ENCODE measurements around the gene SGCD. TPM values are rescaled to one million over a fixed set of nuclear protein-coding genes. Genes with fewer than 3 reads are reported as not detected.

Gene SGCD
- total RNA-seq, 2 experiments from 2014 or later = not detected

- TF ChIP-seq, protein P1, sequence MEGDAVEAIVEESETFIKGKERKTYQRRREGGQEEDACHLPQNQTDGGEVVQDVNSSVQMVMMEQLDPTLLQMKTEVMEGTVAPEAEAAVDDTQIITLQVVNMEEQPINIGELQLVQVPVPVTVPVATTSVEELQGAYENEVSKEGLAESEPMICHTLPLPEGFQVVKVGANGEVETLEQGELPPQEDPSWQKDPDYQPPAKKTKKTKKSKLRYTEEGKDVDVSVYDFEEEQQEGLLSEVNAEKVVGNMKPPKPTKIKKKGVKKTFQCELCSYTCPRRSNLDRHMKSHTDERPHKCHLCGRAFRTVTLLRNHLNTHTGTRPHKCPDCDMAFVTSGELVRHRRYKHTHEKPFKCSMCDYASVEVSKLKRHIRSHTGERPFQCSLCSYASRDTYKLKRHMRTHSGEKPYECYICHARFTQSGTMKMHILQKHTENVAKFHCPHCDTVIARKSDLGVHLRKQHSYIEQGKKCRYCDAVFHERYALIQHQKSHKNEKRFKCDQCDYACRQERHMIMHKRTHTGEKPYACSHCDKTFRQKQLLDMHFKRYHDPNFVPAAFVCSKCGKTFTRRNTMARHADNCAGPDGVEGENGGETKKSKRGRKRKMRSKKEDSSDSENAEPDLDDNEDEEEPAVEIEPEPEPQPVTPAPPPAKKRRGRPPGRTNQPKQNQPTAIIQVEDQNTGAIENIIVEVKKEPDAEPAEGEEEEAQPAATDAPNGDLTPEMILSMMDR (IDR thresholded peaks at IDR 0.05) = no peak
- POLR2A ChIA-PET = no interaction called here
- Mint-ChIP-seq H3K36me3 (ENCODE audit: low read depth) (no peaks in the 10 kb centered on the region), H3K27me3 (peaks cover 38% of the 10 kb centered on the region), H3K27ac (no peak overlapping the region), H3K4me3 (no peak overlapping the region), H3K4me1 (ENCODE audit: low read depth) (no peaks in the 10 kb centered on the region), H3K9me3 (no peaks in the 10 kb centered on the region)
- ATAC-seq (ENCODE audit: poor library complexity) (no peak), DNase-seq (no peak)
- H3K27ac ChIP-seq (ENCODE audit: low read depth in 1 of 2, low read length in 2 of 2) = no peak overlapping the region
- CTCF ChIA-PET = no interaction called here
- no peaks in the 10 kb centered on the region for H3K36me3 ChIP-seq (ENCODE audit: insufficient read depth, low read length)
- no peaks in the 10 kb centered on the region for H3K4me1 ChIP-seq (ENCODE audit: insufficient read depth, low read length)
- H3K27me3 ChIP-seq (ENCODE audit: control insufficient read depth in 1 of 2, insufficient read depth in 2 of 2, low read length in 2 of 2) = peaks cover 0 to 8% of the 10 kb centered on the region in 2 experiments
- no peak overlapping the region for H3K4me3 ChIP-seq (ENCODE audit: low read length)
- no peaks in the 10 kb centered on the region for H3K9me3 ChIP-seq (ENCODE audit: control insufficient read depth in 1 of 2, insufficient read depth in 1 of 2, low read length in 2 of 2)
- intact Hi-C loops (cut with DNase I, micrococcal nuclease) = no loop called here
Measured at GRCh38 chr5:156594406-156594805, 267.4 kb downstream of the SGCD start.

GRCh38 chr5:156595132-156595787, 268.3 kb downstream of the SGCD start:
- H3K9me3 Mint-ChIP-seq = no peaks in the 10 kb centered on the region
- no peak overlapping the region for H3K4me3 Mint-ChIP-seq
- no peaks in the 10 kb centered on the region for H3K4me1 Mint-ChIP-seq (ENCODE audit: low read depth)
- intact Hi-C loops (cut with DNase I, micrococcal nuclease) = no loop called here
- no peaks in the 10 kb centered on the region for H3K36me3 ChIP-seq (ENCODE audit: insufficient read depth, low read length)
- H3K27me3 Mint-ChIP-seq = peaks cover 38% of the 10 kb centered on the region
- peaks cover 0 to 8% of the 10 kb centered on the region in 2 experiments for H3K27me3 ChIP-seq (ENCODE audit: control insufficient read depth in 1 of 2, insufficient read depth in 2 of 2, low read length in 2 of 2)
- H3K4me3 ChIP-seq (ENCODE audit: low read length) = no peak overlapping the region
- ATAC-seq (ENCODE audit: poor library complexity) (no peak), DNase-seq (no peak)
- POLR2A ChIA-PET = no interaction called here
- H3K4me1 ChIP-seq (ENCODE audit: insufficient read depth, low read length) = no peaks in the 10 kb centered on the region
- H3K9me3 ChIP-seq (ENCODE audit: control insufficient read depth in 1 of 2, insufficient read depth in 1 of 2, low read length in 2 of 2) = no peaks in the 10 kb centered on the region
- CTCF ChIA-PET = no interaction called here
- H3K36me3 Mint-ChIP-seq (ENCODE audit: low read depth) = no peaks in the 10 kb centered on the region
- TF ChIP-seq, protein P1 (IDR thresholded peaks at IDR 0.05) = no peak
- no peak overlapping the region for H3K27ac ChIP-seq (ENCODE audit: low read depth in 1 of 2, low read length in 2 of 2)
- no peak overlapping the region for H3K27ac Mint-ChIP-seq

- Histone ChIP-seq H3K4me3 (ENCODE audit: low read length) (no peak overlapping the region), H3K4me1 (ENCODE audit: insufficient read depth, low read length) (no peaks in the 10 kb centered on the region), H3K27me3 (ENCODE audit: control insufficient read depth in 1 of 2, insufficient read depth in 2 of 2, low read length in 2 of 2) (peaks cover 0 to 2% of the 10 kb centered on the region in 2 experiments), H3K9me3 (ENCODE audit: control insufficient read depth in 1 of 2, insufficient read depth in 1 of 2, low read length in 2 of 2) (peaks cover 6 to 11% of the 10 kb centered on the region in 2 experiments), H3K27ac (ENCODE audit: low read depth in 1 of 2, low read length in 2 of 2) (no peak overlapping the region), H3K36me3 (ENCODE audit: insufficient read depth, low read length) (no peaks in the 10 kb centered on the region)
- TF ChIP-seq, protein P1 (IDR thresholded peaks at IDR 0.05) = no peak
- H3K27me3 Mint-ChIP-seq = peaks cover 21% of the 10 kb centered on the region
- ATAC-seq (ENCODE audit: poor library complexity) (no peak), DNase-seq (no peak)
- no peak overlapping the region for H3K4me3 Mint-ChIP-seq
- peaks cover 8% of the 10 kb centered on the region for H3K9me3 Mint-ChIP-seq
- POLR2A ChIA-PET = no interaction called here
- no peaks in the 10 kb centered on the region for H3K36me3 Mint-ChIP-seq (ENCODE audit: low read depth)
- CTCF ChIA-PET = no interaction called here
- H3K4me1 Mint-ChIP-seq (ENCODE audit: low read depth) = no peaks in the 10 kb centered on the region
- intact Hi-C loops (cut with DNase I, micrococcal nuclease) = no loop called here
- H3K27ac Mint-ChIP-seq = no peak overlapping the region
Measured at GRCh38 chr5:156597276-156597675, 270.3 kb downstream of the SGCD start.

Data from CD4-positive, alpha-beta T cell (primary cell).